Uterus (tissue), 4 donors: ENCODE results near the gene MRPL36. TPM values are rescaled to one million over a fixed set of nuclear protein-coding genes. Genes with fewer than 3 reads are reported as not detected.
"Not testable (repeated sequence)": the region's sequence is repeated elsewhere in the genome, so short reads cannot be mapped to it uniquely, and the experiment has no call there.

Experiments used
- DNase-seq, 2 donors: peaks; one replicate each; pipeline ENCODE4 v3.0.0-alpha.2; 2019 to 2020
- H3K27ac ChIP-seq, 2 donors: fragments of 200-600 bp; sonication (generic); 1 replicate in 1 of 2; 2 replicates in 1 of 2; pipeline ENCODE4 v1.5.1; 2016 to 2018
- H3K27me3 ChIP-seq, 2 donors: fragments of 200-600 bp; sonication (generic); one replicate each; pipeline ENCODE4 v1.5.1; 2018 to 2019; ENCODE audit warnings: control low read depth in 1 of 2
- H3K36me3 ChIP-seq, 2 donors: fragments of 200-600 bp; sonication (generic); one replicate each; pipeline ENCODE4 v1.5.1; 2019; ENCODE audit warnings: control low read depth in 1 of 2
- H3K4me1 ChIP-seq, 2 donors: fragments of 200-600 bp; sonication (generic); one replicate each; pipeline ENCODE4 v1.5.1; 2018 to 2019; ENCODE audit warnings: control low read depth in 1 of 2
- H3K4me3 ChIP-seq, 2 donors: fragments of 200-600 bp; sonication (generic); 1 replicate in 1 of 2; 2 replicates in 1 of 2; pipeline ENCODE4 v1.5.1; 2018 to 2019; ENCODE audit warnings: mild to moderate bottlenecking in 1 of 2
- H3K9me3 ChIP-seq, 2 donors: fragments of 200-600 bp; sonication (generic); one replicate each; pipeline ENCODE4 v1.5.1; 2019; ENCODE audit warnings: control low read depth in 1 of 2
- POLR2A ChIP-seq, 2 donors: fragments of 450-650 bp; IDR thresholded peaks; one replicate each; pipeline ENCODE4 v1.6.1; 2016; ENCODE audit warnings: antibody characterized with exemption in 2 of 2, mild to moderate bottlenecking in 1 of 2, moderate library complexity in 1 of 2
- intact Hi-C: fragments of 100-400 bp; cut with DNase I; formaldehyde crosslinking; loops from one replicate; pipeline ENCODE4 v1.15.1; 2023; ENCODE audit warnings: low total_unique reads
- total RNA-seq, 4 donors: library from RNA; depleted of rRNA in 3 of 4; stranded (reverse); fragments of >200 nt in 3 of 4; gene quantifications; one replicate each; pipeline versions ENCODE4 v1.1.0 to v1.2.4, GENCODE V29; 2014 to 2023
- TF ChIP-seq, protein P1 (sequence below), 4 experiments: fragments of 200-600 bp in 2 of 4; fragments of 450-650 bp in 2 of 4; sonication (generic) in 2 of 4; IDR thresholded peaks; one replicate each; pipeline ENCODE4 v1.5.1; 2016 to 2019; ENCODE audit warnings: antibody characterized with exemption in 4 of 4, mild to moderate bottlenecking in 2 of 4, moderate library complexity in 1 of 4
- donor health status: DM: yes; HTN: yes; CAD: no.

Gene MRPL36
- total RNA-seq, 4 donors from 2014 or later, result 14.4 to 107 (median 31.6) TPM

GRCh38 chr5:1844708-1845436, 45.2 kb upstream of the MRPL36 start:
- H3K4me3 ChIP-seq, result no peak overlapping the region
- H3K27ac ChIP-seq, result no peak overlapping the region
- H3K27me3 ChIP-seq, result no peaks in the 10 kb centered on the region
- H3K9me3 ChIP-seq, result no peaks in the 10 kb centered on the region
- H3K4me1 ChIP-seq, result no peaks in the 10 kb centered on the region
- no peaks in the 10 kb centered on the region for H3K36me3 ChIP-seq
- TF ChIP-seq POLR2A (IDR thresholded peaks at IDR 0.05), result no peak
- TF ChIP-seq, protein P1, sequence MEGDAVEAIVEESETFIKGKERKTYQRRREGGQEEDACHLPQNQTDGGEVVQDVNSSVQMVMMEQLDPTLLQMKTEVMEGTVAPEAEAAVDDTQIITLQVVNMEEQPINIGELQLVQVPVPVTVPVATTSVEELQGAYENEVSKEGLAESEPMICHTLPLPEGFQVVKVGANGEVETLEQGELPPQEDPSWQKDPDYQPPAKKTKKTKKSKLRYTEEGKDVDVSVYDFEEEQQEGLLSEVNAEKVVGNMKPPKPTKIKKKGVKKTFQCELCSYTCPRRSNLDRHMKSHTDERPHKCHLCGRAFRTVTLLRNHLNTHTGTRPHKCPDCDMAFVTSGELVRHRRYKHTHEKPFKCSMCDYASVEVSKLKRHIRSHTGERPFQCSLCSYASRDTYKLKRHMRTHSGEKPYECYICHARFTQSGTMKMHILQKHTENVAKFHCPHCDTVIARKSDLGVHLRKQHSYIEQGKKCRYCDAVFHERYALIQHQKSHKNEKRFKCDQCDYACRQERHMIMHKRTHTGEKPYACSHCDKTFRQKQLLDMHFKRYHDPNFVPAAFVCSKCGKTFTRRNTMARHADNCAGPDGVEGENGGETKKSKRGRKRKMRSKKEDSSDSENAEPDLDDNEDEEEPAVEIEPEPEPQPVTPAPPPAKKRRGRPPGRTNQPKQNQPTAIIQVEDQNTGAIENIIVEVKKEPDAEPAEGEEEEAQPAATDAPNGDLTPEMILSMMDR (IDR thresholded peaks at IDR 0.05), result no peak
- intact Hi-C loops, result no loop called here
- no peak for DNase-seq

DNA sequence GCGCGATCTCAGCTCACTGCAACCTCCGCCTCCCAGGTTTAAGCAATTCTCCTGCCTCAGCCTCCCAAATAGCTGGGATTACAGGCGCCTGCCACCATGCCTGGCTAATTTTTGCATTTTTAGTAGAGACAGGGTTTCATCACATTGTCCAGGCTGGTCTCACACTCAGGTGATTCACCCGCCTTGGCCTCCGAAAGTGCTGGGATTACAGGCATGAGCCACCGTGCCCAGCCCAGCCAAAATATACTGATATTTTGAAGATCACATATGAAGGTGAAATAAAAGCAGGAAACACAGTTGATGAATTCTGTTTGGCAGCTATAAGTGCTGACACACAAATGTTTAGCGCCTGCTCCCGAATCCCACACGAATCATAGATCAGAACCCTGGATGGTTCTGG, 44.1 kb upstream of the MRPL36 start:
- H3K9me3 ChIP-seq, intact Hi-C loops, H3K27me3 ChIP-seq, H3K4me1 ChIP-seq, H3K36me3 ChIP-seq, DNase-seq, H3K27ac ChIP-seq, H3K4me3 ChIP-seq: not testable (repeated sequence)

GRCh38 chr5:1842004-1842819, 42.6 kb upstream of the MRPL36 start:
- no peak overlapping the region for H3K27ac ChIP-seq
- no peaks in the 10 kb centered on the region for H3K36me3 ChIP-seq
- intact Hi-C loops, result no loop called here
- no peaks in the 10 kb centered on the region for H3K4me1 ChIP-seq
- H3K9me3 ChIP-seq, result no peaks in the 10 kb centered on the region
- H3K27me3 ChIP-seq, result no peaks in the 10 kb centered on the region
- DNase-seq, result no peak
- TF ChIP-seq, protein P1 (IDR thresholded peaks at IDR 0.05), result no peak
- no peak for TF ChIP-seq POLR2A (IDR thresholded peaks at IDR 0.05)
- no peak overlapping the region for H3K4me3 ChIP-seq

- H3K27ac ChIP-seq, result no peak overlapping the region
- no peaks in the 10 kb centered on the region for H3K27me3 ChIP-seq
- no peak overlapping the region for H3K4me3 ChIP-seq
- H3K36me3 ChIP-seq, result no peaks in the 10 kb centered on the region
- intact Hi-C loops, result no loop called here
- TF ChIP-seq, protein P1 (IDR thresholded peaks at IDR 0.05), result no peak
- no peak for TF ChIP-seq POLR2A (IDR thresholded peaks at IDR 0.05)
- DNase-seq, result no peak
- H3K9me3 ChIP-seq, result no peaks in the 10 kb centered on the region
- H3K4me1 ChIP-seq, result no peaks in the 10 kb centered on the region
These were observed 41.3 kb upstream of the MRPL36 start for GRCh38 chr5:1840741-1841521.

DNA sequence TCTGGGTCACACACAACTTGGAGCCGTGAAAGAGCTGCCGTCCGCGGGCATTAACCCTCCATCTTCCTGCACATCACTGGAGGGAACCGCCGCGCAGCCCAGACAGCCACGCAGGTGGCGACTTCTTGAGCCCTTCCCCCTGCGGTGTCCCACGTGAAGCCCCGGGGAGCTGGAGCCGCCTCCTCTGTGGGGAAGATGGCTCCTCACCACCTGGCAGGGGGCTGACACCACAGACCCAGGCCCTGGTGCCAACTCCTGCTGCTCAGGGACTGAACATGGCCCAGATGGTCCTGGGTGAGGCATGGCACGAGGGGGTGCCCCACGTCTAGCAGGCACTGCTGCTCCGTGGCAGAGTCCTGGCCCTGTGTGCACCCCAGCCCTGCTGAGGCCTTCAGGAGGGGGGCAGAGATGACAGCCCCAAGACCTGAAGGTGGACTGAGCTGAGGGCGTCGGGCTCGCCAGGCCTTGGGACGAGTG, 40.5 kb upstream of the MRPL36 start:
- TF ChIP-seq, protein P1 (IDR thresholded peaks at IDR 0.05), result no peak
- TF ChIP-seq POLR2A (IDR thresholded peaks at IDR 0.05), result no peak
- H3K36me3 ChIP-seq, result no peaks in the 10 kb centered on the region
- H3K9me3 ChIP-seq, result no peaks in the 10 kb centered on the region
- H3K4me3 ChIP-seq, result no peak overlapping the region
- no peaks in the 10 kb centered on the region for H3K27me3 ChIP-seq
- no peak overlapping the region for H3K27ac ChIP-seq
- intact Hi-C loops, result no loop called here
- no peak for DNase-seq
- H3K4me1 ChIP-seq, result no peaks in the 10 kb centered on the region
